GM21529 (cell line): ENCODE measurements around the gene POLR2J3.
"Not testable (repeated sequence)": the region's sequence is repeated elsewhere in the genome, so short reads cannot be mapped to it uniquely, and the experiment has no call there.

Source experiments
- ATAC-seq: cut with Tn5 transposase; IDR thresholded peaks from one replicate; pipeline ENCODE4 v1.9.1; 2021; ENCODE audit not compliant: unreplicated experiment

Gene POLR2J3

GRCh38 chr7:102527182-102527581 lies 45.2 kb downstream of the POLR2J3 start:
- not testable (repeated sequence) for ATAC-seq

- not testable (repeated sequence) for ATAC-seq
Measured at GRCh38 chr7:102524803-102525202, 47.6 kb downstream of the POLR2J3 start.

GRCh38 chr7:102520797-102521196 lies 51.6 kb downstream of the POLR2J3 start:
- not testable (repeated sequence) for ATAC-seq

- ATAC-seq, result peak; percentile 63
Measured at GRCh38 chr7:102517550-102518147, 54.7 kb downstream of the POLR2J3 start, which contains the start of gene RASA4B. Gene RASA4B, minus strand, starts transcription at chr7:102517777. Its CDS starts 67 bp downstream, at chr7:102517710.
